ENCODE results near the gene KRTCAP2. TPM values are rescaled to one million over a fixed set of nuclear protein-coding genes. Genes with fewer than 3 reads are reported as not detected.
"Not testable (repeated sequence)": the region's sequence is repeated elsewhere in the genome, so short reads cannot be mapped to it uniquely, and the experiment has no call there.

Gene KRTCAP2
- total RNA-seq, 2 experiments from 2014 or later, result 125 to 300 TPM

DNA sequence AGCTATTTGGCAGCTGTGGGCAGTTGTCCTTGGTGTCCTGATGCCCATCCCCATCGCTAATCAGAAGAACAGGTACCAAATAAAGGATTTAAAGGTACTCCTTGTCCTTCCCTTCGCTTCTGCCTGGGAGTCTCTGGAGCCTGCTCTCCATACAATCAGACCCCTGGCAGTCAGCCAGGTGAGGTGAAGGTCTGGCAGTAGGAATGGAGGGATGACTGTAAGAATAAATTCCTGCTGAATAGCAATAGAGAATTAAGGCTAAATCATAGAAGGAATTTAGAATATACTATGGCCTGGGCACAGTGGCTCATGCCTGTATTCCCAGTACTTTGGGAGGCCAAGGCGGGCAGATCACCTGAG is 25.4 kb upstream of the KRTCAP2 start:
- POLR2A ChIA-PET, result no interaction called here
- DNase-seq (no peak), ATAC-seq (no peak)
- CTCF ChIA-PET, result interaction anchor here (0.6 to 1.1 kb wide), 3 partner anchors 9 to 715 kb away, joined by 3 to 6 read pairs (median 3); partner anchors contain the start of gene THBS3
- Mint-ChIP-seq H3K36me3 (ENCODE audit: low read depth) (peaks cover 9% of the 10 kb centered on the region), H3K27me3 (no peaks in the 10 kb centered on the region), H3K4me1 (peaks cover 16% of the 10 kb centered on the region), H3K9me3 (ENCODE audit: low read depth) (no peaks in the 10 kb centered on the region), H3K4me3 (no peak overlapping the region), H3K27ac (no peak overlapping the region)
- intact Hi-C loops (cut with DNase I, micrococcal nuclease), result no loop called here

GRCh38 chr1:155197901-155198546 is 24.9 kb upstream of the KRTCAP2 start:
- Mint-ChIP-seq H3K36me3 (ENCODE audit: low read depth) (peaks cover 9% of the 10 kb centered on the region), H3K27ac (no peak overlapping the region), H3K4me1 (peaks cover 20% of the 10 kb centered on the region), H3K27me3 (no peaks in the 10 kb centered on the region), H3K4me3 (no peak overlapping the region), H3K9me3 (ENCODE audit: low read depth) (no peaks in the 10 kb centered on the region)
- intact Hi-C loops (cut with DNase I, micrococcal nuclease), result no loop called here
- no peak for DNase-seq
- ChIA-PET CTCF (interaction anchor here (0.6 to 1.1 kb wide), 3 partner anchors 9 to 715 kb away, joined by 3 to 6 read pairs (median 3); partner anchors contain the start of gene THBS3), POLR2A (no interaction called here)
- no peak for ATAC-seq

GRCh38 chr1:155196893-155197638 is 24.0 kb upstream of the KRTCAP2 start:
- CTCF ChIA-PET, result interaction anchor here (0.6 to 1.1 kb wide), 2 partner anchors 9 to 10 kb away, joined by 3 to 6 read pairs; partner anchors contain the start of gene THBS3
- H3K36me3 Mint-ChIP-seq (ENCODE audit: low read depth), result peaks cover 9% of the 10 kb centered on the region
- intact Hi-C loops (cut with DNase I, micrococcal nuclease), result no loop called here
- no peaks in the 10 kb centered on the region for H3K27me3 Mint-ChIP-seq
- H3K27ac Mint-ChIP-seq, result no peak overlapping the region
- H3K4me3 Mint-ChIP-seq, result no peak overlapping the region
- ATAC-seq (no peak), DNase-seq (no peak)
- peaks cover 28% of the 10 kb centered on the region for H3K4me1 Mint-ChIP-seq
- POLR2A ChIA-PET, result no interaction called here
- H3K9me3 Mint-ChIP-seq (ENCODE audit: low read depth), result no peaks in the 10 kb centered on the region

DNA sequence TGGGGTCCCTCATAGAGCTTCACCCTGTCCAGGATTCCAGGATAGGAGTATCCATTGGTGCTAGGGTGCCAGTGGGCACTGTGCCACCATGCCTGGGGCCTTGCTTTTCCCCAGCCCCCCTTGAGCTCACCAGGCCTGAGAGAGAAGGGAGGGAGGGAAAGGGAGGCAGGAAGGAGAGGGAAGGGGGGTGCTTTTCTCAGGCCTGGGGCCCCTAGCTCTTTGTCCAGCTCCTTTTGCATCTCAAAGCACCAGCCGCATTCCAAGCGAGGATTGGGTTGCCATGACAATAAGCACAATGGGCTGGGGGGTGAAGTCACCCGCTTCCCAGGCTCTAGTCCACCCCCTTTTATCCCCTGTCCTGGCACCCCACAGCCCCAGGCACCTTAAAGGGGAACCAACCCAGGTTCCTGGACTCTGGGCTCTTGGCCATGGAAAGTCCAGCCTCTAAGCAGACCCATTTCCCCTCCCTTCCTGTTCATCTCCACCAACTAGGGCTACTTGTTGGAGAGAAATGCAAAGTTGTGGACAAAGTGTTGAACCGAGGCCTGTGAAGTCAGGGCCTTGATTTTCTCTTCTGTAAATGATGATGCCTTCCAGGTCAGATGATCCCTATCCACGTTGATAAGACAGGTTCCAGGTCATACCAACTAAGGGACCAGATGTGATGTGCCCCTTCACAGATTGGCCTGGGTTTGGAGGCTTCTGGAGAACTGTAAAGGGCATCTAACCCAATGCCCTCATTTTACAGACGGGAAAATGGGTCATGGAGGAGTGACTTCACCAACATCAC is 23.2 kb upstream of the KRTCAP2 start:
- no peak overlapping the region for H3K27ac Mint-ChIP-seq

DNA sequence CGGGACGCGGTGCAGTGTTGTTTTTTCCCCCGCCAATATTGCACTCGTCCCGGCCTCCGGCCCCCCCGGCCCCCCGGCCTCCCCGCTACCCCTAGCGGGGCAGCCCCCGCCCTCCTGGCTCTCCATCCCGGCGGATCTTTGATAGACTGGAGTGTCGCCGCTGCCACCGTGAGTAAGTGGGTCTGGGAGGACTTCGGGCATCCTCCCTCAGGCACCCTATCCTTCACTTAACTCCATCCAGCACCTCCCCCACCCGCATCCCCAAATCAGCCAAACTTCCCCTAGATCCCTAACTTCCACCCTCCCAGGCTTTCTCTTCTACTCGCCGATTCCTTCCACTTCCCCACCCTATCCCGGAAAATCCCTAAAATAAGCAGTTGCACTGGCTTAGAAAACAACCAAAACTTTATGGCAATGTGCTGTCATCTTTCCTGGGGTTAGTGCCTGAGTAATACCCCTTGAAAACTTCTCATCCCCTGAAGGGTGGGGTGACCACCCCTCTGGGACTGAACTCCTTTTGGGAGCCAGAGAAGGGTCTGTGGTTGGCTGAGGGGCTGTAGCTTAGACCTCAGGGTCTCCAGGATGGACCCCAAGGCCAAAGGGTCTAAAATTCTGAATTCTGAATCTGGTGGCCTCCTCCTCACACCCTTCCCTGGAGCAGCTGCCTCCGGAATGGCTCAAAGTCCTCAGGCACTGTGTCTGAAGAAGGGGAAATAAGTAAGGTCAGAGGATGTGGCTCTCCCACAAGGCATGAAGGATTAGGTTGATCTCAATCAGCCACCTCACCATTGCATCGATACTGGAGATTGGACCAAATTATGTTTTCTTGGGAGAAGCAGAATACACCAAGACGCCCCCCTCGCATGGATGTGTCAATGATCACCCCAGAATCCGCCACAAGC is 22.3 kb upstream of the KRTCAP2 start:
- no peaks in the 10 kb centered on the region for H3K9me3 Mint-ChIP-seq (ENCODE audit: low read depth)
- POLR2A ChIA-PET, result interaction anchor here (0.6 to 3.3 kb wide), 7 partner anchors 14 to 115 kb away, joined by 3 to 17 read pairs (median 4); partner anchors contain the start of genes KRTCAP2, SCAMP3 and TRIM46
- intact Hi-C loops (cut with DNase I, micrococcal nuclease), result loop anchor here in 1 of 2 experiments (2.0 kb wide), 1 partner anchor 13 kb away; the partner anchor contains the start of gene MTX1
- no peaks in the 10 kb centered on the region for H3K27me3 Mint-ChIP-seq
- CTCF ChIA-PET, result interaction anchor here (0.6 to 3.7 kb wide), 7 partner anchors 11 to 259 kb away, joined by 3 to 75 read pairs (median 4); partner anchors contain the start of genes KRTCAP2, PMVK and TRIM46
- no peak for DNase-seq
- peaks cover 9% of the 10 kb centered on the region for H3K36me3 Mint-ChIP-seq (ENCODE audit: low read depth)
- no peak for ATAC-seq
- peak overlapping the region; percentile 94 for H3K4me3 Mint-ChIP-seq
- H3K4me1 Mint-ChIP-seq, result peaks cover 31% of the 10 kb centered on the region
- peak overlapping the region; percentile 63 for H3K27ac Mint-ChIP-seq

More for the DNA sequence above, 23.2 kb upstream of the KRTCAP2 start:
- H3K9me3 Mint-ChIP-seq (ENCODE audit: low read depth), result no peaks in the 10 kb centered on the region
- H3K36me3 Mint-ChIP-seq (ENCODE audit: low read depth), result peaks cover 9% of the 10 kb centered on the region
- H3K27me3 Mint-ChIP-seq, result no peaks in the 10 kb centered on the region
- DNase-seq (no peak), ATAC-seq (no peak)
- peak overlapping the region; percentile 94 for H3K4me3 Mint-ChIP-seq
- intact Hi-C loops (cut with DNase I, micrococcal nuclease), result no loop called here
- POLR2A ChIA-PET, result no interaction called here
- CTCF ChIA-PET, result interaction anchor here (1.0 to 1.3 kb wide), 2 partner anchors 11 to 23 kb away, joined by 4 read pairs; partner anchors contain the start of gene KRTCAP2
- peaks cover 31% of the 10 kb centered on the region for H3K4me1 Mint-ChIP-seq

DNA sequence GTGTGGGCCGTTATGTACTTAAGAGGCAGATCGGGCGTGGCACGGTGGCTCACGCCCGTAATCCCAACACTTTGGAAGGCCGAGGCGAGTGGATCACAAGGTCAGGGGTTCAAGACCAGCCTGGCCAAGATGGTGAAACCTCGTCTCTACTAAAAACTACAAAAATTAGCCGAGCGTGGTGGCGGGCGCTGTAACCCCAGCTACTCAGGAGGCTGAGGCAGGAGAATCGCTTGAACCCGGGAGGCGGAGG is 20.8 kb upstream of the KRTCAP2 start:
- CTCF ChIA-PET, result interaction anchor here (0.5 to 3.7 kb wide), 30 partner anchors 8 to 1720 kb away, joined by 3 to 75 read pairs (median 5); partner anchors contain the start of genes KRTCAP2, MTX1, THBS3 and TRIM46
- intact Hi-C loops (cut with DNase I, micrococcal nuclease), result loop anchor here (1.0 to 5.0 kb wide), 16 partner anchors 14 to 663 kb away; partner anchors contain the start of genes MTX1 (in 2 of the 2), CKS1B (in 1 of the 2), CLK2 (in 1 of the 2) and FDPS (in 1 of the 2)
- not testable (repeated sequence) for H3K27me3 Mint-ChIP-seq; H3K9me3 Mint-ChIP-seq (ENCODE audit: low read depth); ATAC-seq; DNase-seq; H3K36me3 Mint-ChIP-seq (ENCODE audit: low read depth)
- POLR2A ChIA-PET, result interaction anchor here (0.6 to 3.3 kb wide), 9 partner anchors 15 to 974 kb away, joined by 3 to 17 read pairs (median 4); partner anchors contain the start of genes KRTCAP2, TRIM46 and UBAP2L
- Mint-ChIP-seq H3K4me3 (peak overlapping the region; percentile 94), H3K4me1 (peaks cover 31% of the 10 kb centered on the region), H3K27ac (peak overlapping the region; percentile 96)

- H3K4me3 Mint-ChIP-seq, result peak overlapping the region; percentile 94
- intact Hi-C loops (cut with DNase I, micrococcal nuclease), result loop anchor here (1.0 to 5.0 kb wide), 5 partner anchors 17 to 664 kb away; partner anchors contain the start of genes GON4L (in 1 of the 2), RUSC1 (in 1 of the 2), SLC50A1 (in 1 of the 2) and SYT11 (in 1 of the 2)
Observed at GRCh38 chr1:155193275-155193990, 20.3 kb upstream of the KRTCAP2 start.

DNA sequence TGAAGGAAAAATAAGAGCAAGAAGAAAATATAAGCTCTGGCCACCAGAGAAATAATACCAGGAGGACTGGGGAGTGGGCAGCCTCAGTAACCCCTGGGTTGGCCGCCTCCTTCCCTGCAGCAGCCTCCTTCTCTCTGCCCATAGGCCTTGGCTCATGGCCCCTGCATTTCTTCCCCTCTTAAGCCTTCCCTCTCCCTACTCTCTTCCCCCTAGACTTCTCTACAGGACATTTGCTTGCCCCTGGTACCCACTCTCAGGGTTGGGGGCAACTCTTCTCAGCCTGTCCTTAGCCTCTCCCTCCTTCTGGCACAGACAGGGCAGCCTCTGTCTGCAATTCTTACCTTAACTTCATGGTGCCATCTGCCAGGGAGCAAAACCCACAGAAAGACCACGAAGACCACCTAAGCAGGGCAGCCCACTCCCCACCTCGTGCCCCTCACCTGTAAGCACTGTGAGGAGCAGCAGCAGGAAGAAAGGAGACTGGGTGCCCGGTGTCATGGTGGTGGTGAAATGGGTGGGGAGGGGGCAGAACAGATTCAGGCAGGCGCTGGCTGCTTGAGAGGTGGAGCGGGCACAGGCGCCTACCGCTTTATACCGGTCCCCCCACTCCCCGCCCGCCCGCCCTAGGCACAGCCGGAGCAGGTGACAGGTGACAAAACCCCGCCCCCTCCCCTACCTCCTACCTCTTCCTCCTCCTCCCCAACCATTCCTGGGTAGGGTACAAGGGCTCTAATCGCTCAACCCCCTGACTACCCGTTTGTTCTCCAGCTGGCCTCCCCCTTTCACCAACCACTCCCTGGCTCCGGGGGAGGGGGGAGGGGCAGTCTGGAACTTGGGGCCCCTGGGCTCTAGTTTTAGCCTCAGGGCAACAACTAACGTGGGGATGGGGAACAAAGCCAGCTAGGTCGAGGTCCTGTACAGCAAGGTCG is 19.5 kb upstream of the KRTCAP2 start:
- intact Hi-C loops (cut with DNase I, micrococcal nuclease), result loop anchor here (1.0 to 5.0 kb wide), 5 partner anchors 16 to 665 kb away; partner anchors contain the start of genes GON4L (in 1 of the 2), RUSC1 (in 1 of the 2), SLC50A1 (in 1 of the 2) and SYT11 (in 1 of the 2)

More at GRCh38 chr1:155193275-155193990, 20.3 kb upstream of the KRTCAP2 start:
- Mint-ChIP-seq H3K4me1 (peaks cover 31% of the 10 kb centered on the region), H3K27ac (peak overlapping the region; percentile 96), H3K9me3 (ENCODE audit: low read depth) (no peaks in the 10 kb centered on the region), H3K36me3 (ENCODE audit: low read depth) (peaks cover 7% of the 10 kb centered on the region), H3K27me3 (no peaks in the 10 kb centered on the region)
- POLR2A ChIA-PET, result interaction anchor here (0.6 to 3.3 kb wide), 9 partner anchors 15 to 973 kb away, joined by 3 to 17 read pairs (median 3); partner anchors contain the start of genes KRTCAP2, MTX1, THBS3 and TRIM46
- DNase-seq, result peak; percentile 89
- CTCF ChIA-PET, result interaction anchor here (0.5 to 3.7 kb wide), 31 partner anchors 8 to 1720 kb away, joined by 3 to 75 read pairs (median 5); partner anchors contain the start of genes KRTCAP2, MTX1, THBS3 and TRIM46
- ATAC-seq, result peak; percentile 62

More for the DNA sequence above, 19.5 kb upstream of the KRTCAP2 start:
- Mint-ChIP-seq H3K27me3 (no peaks in the 10 kb centered on the region), H3K36me3 (ENCODE audit: low read depth) (peaks cover 7% of the 10 kb centered on the region), H3K9me3 (ENCODE audit: low read depth) (no peaks in the 10 kb centered on the region), H3K27ac (peak overlapping the region; percentile 96), H3K4me3 (peak overlapping the region; percentile 94), H3K4me1 (peaks cover 34% of the 10 kb centered on the region)
- ChIA-PET CTCF (interaction anchor here (0.5 to 3.7 kb wide), 20 partner anchors 12 to 483 kb away, joined by 3 to 75 read pairs (median 7); partner anchors contain the start of genes KRTCAP2, MTX1, THBS3 and TRIM46), POLR2A (interaction anchor here (0.6 to 3.3 kb wide), 6 partner anchors 15 to 569 kb away, joined by 3 to 17 read pairs (median 4); partner anchors contain the start of genes KRTCAP2, MTX1, THBS3 and TRIM46)
- ATAC-seq (peak; percentile 2), DNase-seq (peak; percentile 70)
